ENCODE results near the gene SLC52A1.

Gene SLC52A1

DNA sequence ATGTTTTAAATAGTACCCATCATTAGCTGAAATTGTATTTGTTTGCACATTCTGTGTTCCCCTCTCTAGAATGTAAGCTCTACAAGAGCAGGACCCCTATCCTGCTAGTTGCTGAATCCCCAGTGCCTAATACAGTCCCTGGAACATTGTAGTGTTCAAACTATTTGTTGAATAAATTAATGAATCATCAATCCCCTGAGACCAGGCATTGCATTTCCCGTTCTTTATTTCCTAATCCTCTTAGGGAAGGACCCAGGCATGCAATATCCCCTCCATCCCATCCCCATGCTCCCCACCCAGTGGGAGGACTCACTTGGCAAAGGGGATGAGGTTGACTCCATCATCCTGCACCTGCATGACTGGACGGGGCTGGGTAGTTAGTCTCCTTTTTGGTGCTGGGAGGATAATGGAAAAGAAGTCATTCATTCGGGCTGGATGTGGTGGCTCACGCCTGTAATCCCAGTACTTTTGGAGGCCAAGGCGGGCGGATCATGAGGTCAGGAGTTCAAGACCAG lies 41.1 kb downstream of the SLC52A1 start:
- in situ Hi-C loops (cut with MboI; ENCODE audit: low sequenced_read_pairs): no loop called here

DNA sequence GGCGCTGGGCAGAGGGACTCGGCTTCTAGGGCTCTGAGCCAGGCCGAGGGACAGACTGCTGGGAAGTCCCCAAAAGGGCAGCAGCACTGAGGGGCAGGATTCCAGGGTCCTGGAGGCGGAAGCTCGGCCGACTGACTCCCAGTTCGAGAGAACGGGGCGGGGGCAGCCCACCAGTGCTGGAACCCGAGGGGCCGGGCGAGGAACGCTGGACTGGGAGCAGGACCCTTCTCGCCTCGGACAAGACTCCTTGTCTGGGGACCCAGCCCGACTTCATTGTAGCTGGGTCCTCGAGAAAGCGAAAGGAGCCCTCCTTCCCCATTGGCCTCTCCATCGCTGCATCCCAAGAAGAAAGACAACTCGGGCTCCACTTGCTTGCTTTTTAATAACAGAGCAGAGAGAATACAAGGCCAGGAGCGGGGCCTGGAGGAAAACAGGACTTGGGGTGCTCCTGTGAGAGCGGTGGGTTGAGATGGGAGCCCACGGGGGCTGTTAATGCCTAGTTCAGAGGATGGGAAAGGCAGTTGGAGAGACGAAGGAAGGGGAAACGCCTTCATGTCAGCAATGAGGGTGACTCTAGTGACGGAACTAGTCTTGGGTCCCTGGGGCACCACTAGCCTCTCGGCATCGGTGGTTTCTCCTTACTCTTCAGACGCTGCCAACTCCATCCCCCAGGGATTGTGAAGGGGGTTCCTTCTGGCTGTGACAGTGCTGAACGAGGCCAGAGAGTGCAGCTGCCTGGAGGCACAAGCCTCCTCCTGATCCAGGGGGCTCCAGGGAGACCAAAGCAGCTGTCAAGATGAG lies 47.3 kb downstream of the SLC52A1 start:
- in situ Hi-C loops (cut with MboI; ENCODE audit: low sequenced_read_pairs): no loop called here

DNA sequence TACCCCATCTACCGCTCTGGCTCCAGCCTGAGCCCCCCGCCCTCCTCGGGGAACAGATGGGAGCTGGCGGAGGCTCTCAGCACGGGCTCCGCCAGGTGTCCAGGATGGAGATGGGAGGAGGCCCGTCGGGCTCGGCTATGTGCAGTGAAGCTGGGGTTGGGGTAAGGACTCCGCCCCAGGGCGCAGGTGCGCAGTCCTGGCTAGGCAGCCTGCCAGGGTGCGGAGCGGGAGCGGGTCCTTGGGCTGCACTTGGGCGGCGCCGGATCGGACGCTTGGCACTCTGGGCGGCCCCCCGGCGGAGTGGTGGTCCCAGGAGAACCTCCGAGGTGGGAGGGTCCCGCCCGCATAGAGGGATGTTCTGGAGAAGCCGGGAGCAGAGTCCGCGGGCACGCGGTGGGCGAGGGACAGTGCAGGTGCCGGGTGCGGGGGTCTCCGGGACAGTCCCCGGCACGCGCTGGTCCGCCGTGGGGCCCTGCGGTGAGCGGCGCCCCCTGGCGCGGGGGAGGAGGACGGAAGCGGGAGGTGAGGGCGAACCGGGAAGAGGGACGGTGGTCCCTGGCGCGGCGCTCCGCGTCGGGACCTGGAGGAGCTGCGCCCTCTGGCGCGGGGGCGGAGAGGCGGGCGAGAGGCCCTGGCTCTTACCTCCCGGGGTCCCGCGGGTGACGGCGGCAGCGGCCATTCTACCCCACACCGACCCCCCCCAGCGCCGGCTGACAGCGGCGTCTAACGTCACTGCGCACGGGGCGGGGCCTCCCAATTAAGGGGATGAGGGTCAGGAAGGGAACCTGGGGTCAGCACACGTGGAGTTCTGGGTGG lies 48.1 kb downstream of the SLC52A1 start, which contains the start of gene CAMTA2:
CAMTA2 (minus strand) TSS at position 725 of the 816 bp plus-strand sequence. CDS start 1,453 bp downstream, outside the sequence.
- in situ Hi-C loops (cut with MboI; ENCODE audit: low sequenced_read_pairs): no loop called here

DNA sequence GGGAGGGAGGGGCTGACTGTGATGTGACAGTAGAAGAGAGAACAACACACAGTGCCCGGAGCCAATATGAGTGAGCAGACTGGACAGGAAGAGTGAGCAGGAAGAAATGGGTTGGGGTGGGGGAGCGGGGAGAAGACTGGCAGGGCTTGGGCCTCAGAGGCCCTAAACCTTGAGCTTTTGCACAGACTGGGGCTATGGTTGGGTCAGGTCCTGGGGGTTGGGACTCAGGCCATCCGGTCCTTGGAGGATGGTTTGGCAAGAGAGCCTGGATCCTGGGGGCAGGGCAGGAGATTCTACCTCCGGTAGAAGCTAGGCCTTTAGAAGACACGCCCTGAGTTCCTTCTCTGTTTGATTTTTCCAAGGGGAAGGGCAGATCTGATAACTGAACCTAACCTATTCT lies 48.8 kb downstream of the SLC52A1 start:
- in situ Hi-C loops (cut with MboI; ENCODE audit: low sequenced_read_pairs): no loop called here

Data from HL-60/S4 treated with retinoic acid at 250 ng/mL for 4 days and 3 days (cell line).